Activated CD4-positive, alpha-beta T cell treated with anti-CD3 and anti-CD28 coated beads, Interleukin-2, amount 10 ng/mL, durations not matched to agents 7 days and 5 days (primary cell): ENCODE measurements around the gene COX8A. TPM values are rescaled to one million over a fixed set of nuclear protein-coding genes. Genes with fewer than 3 reads are reported as not detected.

Experiments
- CTCF ChIA-PET: fragments of 350-600 bp; sonication (Branson Sonifier 250); formaldehyde crosslinking; loops from one replicate; lab custom pipeline; 2021; ENCODE audit warnings: antibody characterized with exemption; lab: Charles Lee
- POLR2A ChIA-PET: fragments of 350-600 bp; sonication (Branson Sonifier 250); formaldehyde crosslinking; loops from one replicate; lab custom pipeline; 2021; ENCODE audit warnings: antibody characterized with exemption; lab: Charles Lee
- DNase-seq: peaks from one replicate; pipeline ENCODE4 v3.0.0-alpha.2; 2020
- H3K27ac Mint-ChIP-seq: one replicate; pipeline ENCODE4 v1.8.0; 2021; ENCODE audit warnings: mild to moderate bottlenecking, moderate library complexity, mixed read lengths
- H3K27me3 Mint-ChIP-seq: one replicate; pipeline ENCODE4 v1.8.0; 2021; ENCODE audit warnings: mixed read lengths
- H3K36me3 Mint-ChIP-seq: one replicate; pipeline ENCODE4 v1.8.0; 2021; ENCODE audit warnings: low read depth, mixed read lengths
- H3K4me1 Mint-ChIP-seq: one replicate; pipeline ENCODE4 v1.8.0; 2021; ENCODE audit warnings: mixed read lengths
- H3K4me3 Mint-ChIP-seq: one replicate; pipeline ENCODE4 v1.8.0; 2021; ENCODE audit warnings: mild to moderate bottlenecking, moderate library complexity, mixed read lengths
- H3K9me3 Mint-ChIP-seq: one replicate; pipeline ENCODE4 v1.8.0; 2021; ENCODE audit warnings: mixed read lengths
- total RNA-seq, 2 experiments: library from RNA; stranded (reverse); gene quantifications; one replicate each; pipeline ENCODE4 v1.2.3, GENCODE V29; 2021

Gene COX8A, protein sequence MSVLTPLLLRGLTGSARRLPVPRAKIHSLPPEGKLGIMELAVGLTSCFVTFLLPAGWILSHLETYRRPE
- 100 to 1,000 TPM; 451 to 462 TPM for total RNA-seq

DNA sequence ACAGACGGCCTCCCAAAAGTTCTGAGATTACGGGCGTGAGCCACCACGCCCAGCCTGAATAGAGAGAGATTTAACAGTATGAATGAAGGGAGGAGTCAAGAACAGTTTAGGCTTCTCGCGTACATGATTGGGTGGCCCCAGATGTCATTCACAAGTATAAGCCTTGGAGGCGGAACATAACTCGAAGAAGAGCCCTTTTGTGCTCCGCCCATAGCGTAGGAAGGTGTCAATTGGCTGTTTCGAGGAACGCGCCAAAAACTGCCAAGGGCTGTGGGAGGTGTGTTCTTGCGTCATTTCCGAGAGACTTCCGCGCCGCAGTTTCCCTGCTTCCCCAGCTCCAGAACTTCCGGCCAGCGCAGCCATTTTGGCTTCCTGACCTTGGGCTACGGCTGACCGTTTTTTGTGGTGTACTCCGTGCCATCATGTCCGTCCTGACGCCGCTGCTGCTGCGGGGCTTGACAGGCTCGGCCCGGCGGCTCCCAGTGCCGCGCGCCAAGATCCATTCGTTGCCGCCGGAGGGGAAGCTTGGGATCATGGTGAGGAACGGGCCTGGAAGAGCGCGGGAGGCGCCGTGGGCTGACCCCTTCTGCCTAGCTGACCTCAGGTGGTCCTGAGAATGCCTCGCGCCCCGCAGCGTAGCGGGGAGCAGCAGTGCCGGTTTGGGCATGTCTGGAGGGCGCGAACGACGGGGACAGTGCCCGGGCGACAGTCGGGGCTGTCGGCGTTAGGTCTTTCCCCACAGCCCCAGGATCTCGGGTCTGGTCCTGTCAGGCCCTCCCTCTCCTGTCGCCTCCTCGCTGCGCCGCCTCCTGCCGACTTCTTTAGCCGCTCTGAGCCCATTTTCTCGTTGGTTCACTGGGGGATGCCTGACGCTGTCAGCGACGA, at the start of gene COX8A:
TSS of gene COX8A (plus strand) at position 362 of the 885 bp plus-strand sequence. CDS start at position 423, 61 bp downstream.
- H3K27ac Mint-ChIP-seq, result peak within 1 kb of the TSS; percentile 98

DNA sequence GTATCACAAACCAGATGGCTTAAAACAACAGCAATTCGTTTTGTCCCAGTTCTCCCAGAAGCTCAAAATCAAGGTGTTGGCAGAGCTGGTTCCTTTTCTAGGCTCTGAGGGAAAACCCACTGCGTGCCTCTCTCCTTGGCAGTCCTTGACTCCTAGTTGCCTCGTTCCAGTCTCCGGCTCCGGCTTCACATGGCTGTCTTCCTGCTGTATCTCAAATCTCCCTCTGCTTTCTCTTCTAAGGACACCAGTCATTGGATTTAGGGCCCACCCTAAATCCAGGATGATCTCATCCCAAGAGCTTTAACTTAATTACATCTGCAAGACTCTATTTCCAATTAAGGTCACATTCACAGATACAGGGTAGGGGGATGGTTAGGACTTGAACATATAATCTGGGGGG, 44.8 kb upstream of the COX8A start:
- Mint-ChIP-seq H3K4me3 (no peak overlapping the region), H3K27ac (no peak overlapping the region), H3K36me3 (no peaks in the 10 kb centered on the region), H3K9me3 (no peaks in the 10 kb centered on the region), H3K4me1 (no peaks in the 10 kb centered on the region), H3K27me3 (peaks cover 17% of the 10 kb centered on the region)
- ChIA-PET CTCF (no interaction called here), POLR2A (no interaction called here)
- DNase-seq, result no peak

More for the DNA sequence above, at the start of gene COX8A:
- H3K27me3 Mint-ChIP-seq, result peaks cover 1% of the 10 kb centered on the region
- POLR2A ChIA-PET, result no interaction called here
- H3K9me3 Mint-ChIP-seq, result peaks cover 2% of the 10 kb centered on the region
- H3K4me1 Mint-ChIP-seq, result peaks cover 26% of the 10 kb centered on the region
- peak; percentile 99 for DNase-seq
- peaks cover 25% of the 10 kb centered on the region for H3K36me3 Mint-ChIP-seq
- H3K4me3 Mint-ChIP-seq, result peak within 1 kb of the TSS; percentile 100
- CTCF ChIA-PET, result interaction anchor here (0.6 to 1.8 kb wide), 5 partner anchors 26 to 195 kb away, joined by 3 to 5 read pairs (median 3); no protein-coding TSS in a partner anchor

DNA sequence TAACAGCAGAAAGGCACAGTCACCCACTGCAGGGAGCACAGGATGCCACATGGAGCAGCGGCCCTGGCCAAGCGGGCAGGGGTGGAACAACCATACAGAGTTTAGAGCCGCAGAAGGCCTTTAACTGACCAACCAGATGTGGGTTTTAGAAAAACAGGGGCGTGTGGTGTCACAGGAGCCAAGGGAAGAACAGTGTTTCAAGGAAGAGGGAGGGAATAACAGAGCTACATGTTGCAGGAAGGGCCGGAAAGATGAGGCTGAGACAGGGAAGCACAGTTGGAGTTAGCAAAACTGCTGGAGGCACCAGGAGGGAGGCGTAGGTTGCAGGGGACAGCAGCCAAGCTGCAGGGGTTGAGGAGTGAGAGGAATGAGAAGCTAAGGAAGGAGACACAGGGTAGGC, 43.4 kb upstream of the COX8A start:
- CTCF ChIA-PET, result interaction anchor here (0.6 kb wide), 1 partner anchor 245 kb away, joined by 3 read pairs; no protein-coding TSS in a partner anchor
- no peaks in the 10 kb centered on the region for H3K4me1 Mint-ChIP-seq
- POLR2A ChIA-PET, result no interaction called here

DNA sequence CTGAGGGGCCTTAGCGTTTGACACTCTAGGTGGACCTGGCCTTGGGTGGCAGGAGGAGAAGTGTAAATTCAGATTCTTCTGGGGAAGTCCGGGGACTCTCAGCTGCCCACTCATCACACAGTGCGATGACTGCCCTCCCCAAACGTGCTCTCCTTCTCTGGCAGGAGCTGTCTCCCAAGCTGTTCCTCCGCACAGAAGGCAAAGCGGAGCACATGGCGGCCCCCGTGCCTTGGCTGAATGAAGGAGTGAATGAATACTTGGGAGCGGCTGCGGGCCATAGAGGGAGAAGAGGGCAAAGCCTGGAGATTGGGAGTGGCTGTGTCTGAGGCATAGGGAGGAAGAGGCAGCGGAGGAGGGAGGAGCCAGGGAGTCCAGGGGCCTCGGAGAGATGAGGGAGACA, 42.5 kb upstream of the COX8A start:
- DNase-seq, result no peak
- ChIA-PET POLR2A (no interaction called here), CTCF (interaction anchor here (0.6 kb wide), 1 partner anchor 245 kb away, joined by 3 read pairs; no protein-coding TSS in a partner anchor)
- Mint-ChIP-seq H3K4me3 (no peak overlapping the region), H3K36me3 (no peaks in the 10 kb centered on the region), H3K27me3 (peaks cover 12% of the 10 kb centered on the region), H3K9me3 (no peaks in the 10 kb centered on the region), H3K4me1 (no peaks in the 10 kb centered on the region), H3K27ac (no peak overlapping the region)

More for the DNA sequence above, 43.4 kb upstream of the COX8A start:
- Mint-ChIP-seq H3K36me3 (no peaks in the 10 kb centered on the region), H3K9me3 (no peaks in the 10 kb centered on the region), H3K27me3 (peaks cover 15% of the 10 kb centered on the region), H3K27ac (no peak overlapping the region), H3K4me3 (no peak overlapping the region)
- DNase-seq, result no peak

DNA sequence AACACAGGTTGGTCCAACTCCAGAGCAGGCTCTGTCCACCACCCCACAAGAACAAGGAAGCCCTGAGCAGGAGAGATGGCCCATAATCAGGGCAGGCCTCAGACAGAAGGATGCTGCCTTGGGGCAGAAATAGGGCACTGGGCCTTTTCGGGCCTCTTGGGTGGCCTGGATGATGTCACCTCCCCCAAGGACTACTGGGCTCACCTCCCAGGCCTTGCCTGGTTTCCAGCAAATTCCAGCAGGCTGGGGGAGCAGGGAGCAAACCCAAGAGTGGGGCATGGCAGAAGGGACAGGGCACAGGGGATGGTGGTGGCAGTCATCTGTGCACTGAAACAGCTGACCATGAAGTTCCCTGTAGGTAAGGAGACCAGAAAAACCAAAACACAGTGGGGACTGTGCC, 41.0 kb upstream of the COX8A start:
- Mint-ChIP-seq H3K4me1 (peaks cover 11% of the 10 kb centered on the region), H3K4me3 (no peak overlapping the region), H3K27me3 (peaks cover 9% of the 10 kb centered on the region), H3K27ac (no peak overlapping the region), H3K36me3 (no peaks in the 10 kb centered on the region), H3K9me3 (no peaks in the 10 kb centered on the region)
- ChIA-PET CTCF (no interaction called here), POLR2A (no interaction called here)
- no peak for DNase-seq

DNA sequence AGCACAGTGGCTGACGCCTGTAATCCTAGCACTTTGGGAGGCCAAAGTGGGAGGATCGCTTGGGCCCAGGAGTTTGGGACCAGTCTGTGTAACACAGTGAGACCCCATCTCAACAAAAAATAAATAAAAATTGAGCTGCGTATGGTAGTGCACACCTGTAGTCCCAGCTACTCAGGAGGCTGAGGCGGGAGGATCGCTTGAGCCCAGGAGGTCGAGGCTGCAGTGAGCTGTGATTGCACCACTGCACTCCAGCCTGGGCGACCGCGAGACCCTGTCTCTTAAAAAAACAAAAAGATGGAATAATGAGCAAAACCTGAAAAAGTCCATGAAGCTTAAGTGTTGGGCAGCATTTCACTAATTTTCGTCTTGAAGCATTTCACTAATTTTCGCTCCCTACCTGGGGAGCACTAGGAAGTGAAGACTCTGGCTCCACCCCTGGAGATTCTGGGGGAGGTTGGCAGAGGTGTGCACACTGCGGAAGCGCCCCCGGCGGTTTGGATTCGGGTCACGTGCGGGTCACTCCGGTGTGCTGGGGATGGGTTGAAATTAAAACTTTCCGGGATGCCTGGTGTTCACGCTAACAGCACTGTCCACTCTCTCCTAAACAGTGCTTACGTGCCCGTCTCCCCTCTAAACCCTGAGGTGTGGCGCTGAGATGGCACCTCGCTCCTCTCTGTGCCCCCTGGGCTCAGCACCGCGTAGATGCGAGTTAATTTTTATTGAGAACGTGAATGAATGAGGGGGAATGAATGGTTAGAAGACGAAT, 36.5 kb upstream of the COX8A start:
- peaks cover 2% of the 10 kb centered on the region for H3K27me3 Mint-ChIP-seq
- H3K27ac Mint-ChIP-seq, result peak overlapping the region; percentile 73
- H3K9me3 Mint-ChIP-seq, result no peaks in the 10 kb centered on the region
- H3K4me1 Mint-ChIP-seq, result peaks cover 33% of the 10 kb centered on the region
- POLR2A ChIA-PET, result no interaction called here
- peaks cover 9% of the 10 kb centered on the region for H3K36me3 Mint-ChIP-seq
- H3K4me3 Mint-ChIP-seq, result peak overlapping the region; percentile 80
- no peak for DNase-seq
- CTCF ChIA-PET, result interaction anchor here (0.7 to 1.5 kb wide), 3 partner anchors 8 to 100 kb away, joined by 3 to 4 read pairs (median 3); no protein-coding TSS in a partner anchor

DNA sequence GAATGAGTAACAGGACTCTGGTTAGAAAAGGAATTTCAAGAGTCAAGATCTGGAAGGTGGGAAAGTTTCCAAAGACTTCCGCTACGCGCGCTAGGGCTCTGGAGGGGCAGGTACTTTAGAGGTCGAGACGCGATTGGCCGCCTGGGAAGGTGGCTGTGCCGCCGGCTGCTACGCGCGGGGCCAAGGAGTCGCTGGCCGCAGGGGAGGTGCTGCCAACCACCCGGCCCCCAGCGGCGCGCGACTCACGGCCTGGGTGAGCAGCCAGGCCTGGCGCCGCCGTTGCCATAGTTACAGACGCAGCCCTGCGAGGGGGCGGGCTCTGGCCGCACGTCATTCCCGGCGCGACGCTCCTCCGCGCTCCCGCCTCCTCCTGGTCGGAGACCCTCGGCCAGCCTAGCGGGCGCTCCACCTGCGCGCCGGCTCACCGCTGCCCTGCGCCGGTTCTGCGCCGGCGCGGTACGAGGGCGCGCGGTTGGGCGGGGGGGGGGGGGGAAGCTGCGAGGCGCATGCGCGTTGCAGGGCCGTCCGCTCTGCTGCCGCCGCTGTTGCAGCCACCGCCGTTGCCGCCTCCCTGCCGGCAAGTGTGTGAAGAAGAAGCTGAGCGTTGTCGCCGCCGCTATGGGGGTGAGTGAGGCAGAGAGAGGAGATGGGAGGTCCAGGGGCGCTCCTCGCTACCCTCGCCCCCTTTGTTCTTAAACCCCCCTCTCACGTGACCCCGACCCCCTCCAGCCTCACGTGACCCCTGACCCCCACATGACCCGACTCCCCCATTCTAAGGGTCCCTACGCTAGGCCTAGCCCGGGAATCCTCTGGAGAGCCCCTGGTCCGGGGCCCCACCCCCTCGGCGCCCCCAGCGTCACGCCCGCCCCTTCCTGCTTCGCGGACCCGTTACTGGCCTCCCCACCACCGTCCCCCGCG, 35.7 kb upstream of the COX8A start, which contains the start of gene NAA40:
TSS of gene NAA40 (plus strand) at position 524 of the 918 bp plus-strand sequence. CDS start at position 619, 95 bp downstream.
- Mint-ChIP-seq H3K4me1 (peaks cover 33% of the 10 kb centered on the region), H3K27me3 (peaks cover 2% of the 10 kb centered on the region), H3K4me3 (peak within 1 kb of the TSS; percentile 80), H3K9me3 (no peaks in the 10 kb centered on the region), H3K36me3 (peaks cover 9% of the 10 kb centered on the region), H3K27ac (peak within 1 kb of the TSS; percentile 76)
- CTCF ChIA-PET, result interaction anchor here (1.4 kb wide), 1 partner anchor 101 kb away, joined by 3 read pairs; no protein-coding TSS in a partner anchor
- DNase-seq, result peak; percentile 93
- POLR2A ChIA-PET, result no interaction called here

DNA sequence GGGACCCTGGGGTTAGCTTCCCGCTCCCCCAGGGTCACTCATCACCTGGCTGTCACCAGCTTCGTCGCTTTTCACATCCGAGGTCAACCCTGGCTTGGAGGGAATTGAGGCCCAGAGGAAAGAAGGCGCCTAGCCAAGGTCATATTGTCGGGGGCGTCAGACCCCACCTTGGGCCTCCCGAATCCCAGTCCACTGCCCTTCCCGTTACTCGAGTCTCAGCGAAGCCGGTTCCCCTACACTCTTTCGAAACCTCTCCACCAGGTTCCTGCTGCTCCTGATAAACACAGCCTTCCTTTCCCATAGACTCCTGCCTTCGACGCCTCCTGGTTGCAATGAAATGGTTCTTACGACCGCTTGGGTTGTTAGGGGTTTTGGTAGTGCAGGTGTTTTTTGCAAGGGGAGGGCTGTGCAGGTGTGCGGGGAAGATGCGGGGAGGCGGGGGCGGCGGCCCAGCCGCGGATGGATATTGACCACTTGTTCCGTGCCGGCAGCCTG, 35.0 kb upstream of the COX8A start:
- ChIA-PET POLR2A (no interaction called here), CTCF (interaction anchor here (1.4 kb wide), 1 partner anchor 102 kb away, joined by 3 read pairs; no protein-coding TSS in a partner anchor)
- no peak for DNase-seq
- peak overlapping the region; percentile 76 for H3K27ac Mint-ChIP-seq
- H3K36me3 Mint-ChIP-seq, result peaks cover 9% of the 10 kb centered on the region
- H3K27me3 Mint-ChIP-seq, result peaks cover 2% of the 10 kb centered on the region
- H3K4me1 Mint-ChIP-seq, result peaks cover 33% of the 10 kb centered on the region
- peak overlapping the region; percentile 80 for H3K4me3 Mint-ChIP-seq
- H3K9me3 Mint-ChIP-seq, result no peaks in the 10 kb centered on the region

DNA sequence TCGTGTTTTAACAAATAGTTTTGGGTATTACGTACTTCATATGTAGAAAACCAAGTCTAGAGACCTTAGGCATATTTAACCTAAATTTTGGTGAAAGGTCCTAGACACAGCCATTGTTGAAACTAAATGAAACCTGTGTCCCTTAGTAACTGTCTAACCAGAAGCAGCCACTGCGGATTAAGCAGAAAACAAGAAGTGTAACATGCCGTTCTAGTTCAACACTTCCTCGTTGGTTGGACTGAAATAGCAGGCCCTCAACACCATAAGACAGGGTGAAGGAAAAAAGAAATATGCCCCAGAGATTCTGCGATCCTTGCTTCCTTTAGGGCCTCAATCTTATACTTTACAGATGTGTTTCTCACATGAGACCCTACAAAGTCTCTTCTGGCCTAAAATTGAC, 33.6 kb upstream of the COX8A start:
- no peaks in the 10 kb centered on the region for H3K27me3 Mint-ChIP-seq
- no peaks in the 10 kb centered on the region for H3K9me3 Mint-ChIP-seq
- ChIA-PET CTCF (no interaction called here), POLR2A (no interaction called here)
- no peak for DNase-seq
- peaks cover 33% of the 10 kb centered on the region for H3K4me1 Mint-ChIP-seq
- no peak overlapping the region for H3K27ac Mint-ChIP-seq
- peak overlapping the region; percentile 80 for H3K4me3 Mint-ChIP-seq
- peaks cover 9% of the 10 kb centered on the region for H3K36me3 Mint-ChIP-seq

DNA sequence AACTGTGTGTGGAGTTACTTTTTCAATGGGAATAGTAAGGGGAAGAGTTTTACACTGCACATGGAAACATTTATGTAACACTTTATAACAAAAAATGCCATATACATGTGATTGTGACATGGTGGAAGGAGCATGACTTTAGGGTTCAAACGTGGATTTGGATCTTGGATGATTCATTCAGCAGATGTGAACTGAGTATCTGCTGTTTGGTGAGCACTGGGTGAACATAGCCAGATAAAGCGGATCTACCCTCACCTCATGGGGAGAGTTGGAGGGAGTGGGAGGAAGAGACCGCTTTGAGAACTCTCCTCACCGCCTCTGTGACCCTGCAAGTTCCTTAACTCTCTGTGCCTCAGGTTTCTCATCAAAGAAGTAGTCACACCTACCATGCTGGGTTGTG, 32.5 kb upstream of the COX8A start:
- H3K27me3 Mint-ChIP-seq, result no peaks in the 10 kb centered on the region
- H3K36me3 Mint-ChIP-seq, result peaks cover 13% of the 10 kb centered on the region
- H3K4me1 Mint-ChIP-seq, result peaks cover 35% of the 10 kb centered on the region
- no peak for DNase-seq
- no peaks in the 10 kb centered on the region for H3K9me3 Mint-ChIP-seq
- ChIA-PET POLR2A (no interaction called here), CTCF (interaction anchor here (1.2 kb wide), 1 partner anchor 13 kb away, joined by 3 read pairs; no protein-coding TSS in a partner anchor)
- H3K4me3 Mint-ChIP-seq, result no peak overlapping the region
- no peak overlapping the region for H3K27ac Mint-ChIP-seq

DNA sequence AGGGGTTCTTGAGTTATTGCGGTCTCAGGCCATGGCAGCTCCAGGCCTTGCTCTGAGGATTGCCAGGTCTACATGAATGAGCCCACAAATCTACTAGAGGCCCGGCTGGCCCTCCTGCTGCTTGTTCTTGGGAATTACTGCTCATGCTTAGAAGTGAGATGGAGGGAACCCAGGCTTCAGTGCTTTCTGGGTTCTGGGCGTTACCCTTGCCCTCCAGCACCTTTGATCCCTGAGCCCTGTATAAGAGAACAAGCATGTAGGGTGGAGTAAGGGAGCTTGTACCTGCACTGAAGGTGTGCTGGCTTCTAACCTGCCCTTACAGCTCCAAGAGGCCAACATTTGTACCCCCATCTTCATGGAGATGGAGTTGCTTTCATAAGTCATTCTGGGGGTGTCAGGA, 31.6 kb upstream of the COX8A start:
- Mint-ChIP-seq H3K36me3 (peaks cover 16% of the 10 kb centered on the region), H3K27me3 (no peaks in the 10 kb centered on the region), H3K4me1 (peaks cover 31% of the 10 kb centered on the region), H3K9me3 (no peaks in the 10 kb centered on the region), H3K27ac (no peak overlapping the region), H3K4me3 (no peak overlapping the region)
- no peak for DNase-seq
- ChIA-PET CTCF (interaction anchor here (0.5 to 1.3 kb wide), 4 partner anchors 9 to 635 kb away, joined by 3 to 5 read pairs (median 4); no protein-coding TSS in a partner anchor), POLR2A (no interaction called here)
